ENCODE measurements around the gene HES4. TPM values are rescaled to one million over a fixed set of nuclear protein-coding genes. Genes with fewer than 3 reads are reported as not detected.
A peak's percentile ranks its signal among the peaks of the same experiment; 100 is the strongest.

Gene HES4
- total RNA-seq, 1 donor from 2014 or later = 21.2 TPM

- no peak for DNase-seq
Measured at GRCh38 chr1:965526-966134, 34.3 kb downstream of the HES4 start.

GRCh38 chr1:964691-965525, 35.0 kb downstream of the HES4 start:
- DNase-seq = no peak

GRCh38 chr1:963746-964525, 36.0 kb downstream of the HES4 start:
- no peak for DNase-seq

- no peak for DNase-seq
Measured at GRCh38 chr1:963301-963651, 36.6 kb downstream of the HES4 start.

GRCh38 chr1:962381-963300, 37.3 kb downstream of the HES4 start:
- DNase-seq = no peak

GRCh38 chr1:961132-961669, 38.7 kb downstream of the HES4 start:
- DNase-seq = no peak

- peak; percentile 71 for DNase-seq
Measured at GRCh38 chr1:960363-961131, 39.4 kb downstream of the HES4 start, which contains the start of gene KLHL17. TSS of gene KLHL17 (plus strand) at chr1:960584. CDS start at chr1:960694, 110 bp downstream.

GRCh38 chr1:959731-960362, 40.0 kb downstream of the HES4 start:
- no peak for DNase-seq

- DNase-seq = peak; percentile 96
Measured at GRCh38 chr1:958823-959730, 40.8 kb downstream of the HES4 start, which contains the start of gene NOC2L. TSS of gene NOC2L (minus strand) at chr1:959256. CDS start at chr1:959240, 16 bp downstream.

GRCh38 chr1:956636-957035, 43.3 kb downstream of the HES4 start:
- no peak for DNase-seq

- no peak for DNase-seq
Measured at GRCh38 chr1:955474-955873, 44.4 kb downstream of the HES4 start.

- DNase-seq = no peak
Measured at GRCh38 chr1:954927-955326, 45.0 kb downstream of the HES4 start.

- no peak for DNase-seq
Measured at GRCh38 chr1:953524-954320, 46.2 kb downstream of the HES4 start.

GRCh38 chr1:952603-953002, 47.3 kb downstream of the HES4 start:
- DNase-seq = no peak

- DNase-seq = no peak
Measured at GRCh38 chr1:952201-952600, 47.7 kb downstream of the HES4 start.

- DNase-seq = no peak
Measured at GRCh38 chr1:951364-951763, 48.5 kb downstream of the HES4 start.

GRCh38 chr1:950881-951280, 49.0 kb downstream of the HES4 start:
- DNase-seq = no peak

GRCh38 chr1:950268-950667, 49.6 kb downstream of the HES4 start:
- DNase-seq = no peak
